ENCODE data around the gene DDA1.

DNA sequence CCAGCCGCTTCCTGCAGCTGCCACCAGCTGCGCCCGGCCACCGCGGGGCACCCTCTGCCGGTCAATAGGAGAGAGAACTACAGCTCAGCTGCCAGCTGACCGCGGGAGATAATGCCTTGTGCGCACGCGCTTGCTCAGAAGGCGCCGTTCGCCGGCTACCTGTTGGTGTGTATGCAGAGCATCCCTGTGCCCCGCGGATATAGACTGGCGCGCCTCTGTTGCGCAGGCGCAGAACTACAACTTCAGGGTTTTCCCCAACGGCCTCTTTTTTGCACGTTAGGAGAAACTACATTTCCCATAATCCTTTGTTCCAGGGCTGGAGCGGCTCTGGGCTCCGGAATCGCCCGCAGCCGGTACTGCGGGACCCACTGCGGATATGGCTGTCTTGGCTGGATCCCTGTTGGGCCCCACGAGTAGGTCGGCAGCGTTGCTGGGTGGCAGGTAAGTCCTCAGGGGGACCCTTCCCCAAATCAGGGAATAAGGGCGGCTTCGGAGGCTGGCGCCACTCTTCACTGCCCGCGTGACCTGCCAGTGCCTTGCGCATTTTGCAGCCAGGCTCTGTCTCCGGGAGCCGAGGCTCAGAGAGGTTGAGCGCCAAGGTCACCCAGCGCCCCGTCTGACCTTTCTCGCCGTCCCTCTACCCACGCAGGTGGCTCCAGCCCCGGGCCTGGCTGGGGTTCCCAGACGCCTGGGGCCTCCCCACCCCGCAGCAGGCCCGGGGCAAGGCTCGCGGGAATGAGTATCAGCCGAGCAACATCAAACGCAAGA is 3.7 kb upstream of the DDA1 start, which contains the start of gene MRPL34:
- TF ChIP-seq, protein P1, sequence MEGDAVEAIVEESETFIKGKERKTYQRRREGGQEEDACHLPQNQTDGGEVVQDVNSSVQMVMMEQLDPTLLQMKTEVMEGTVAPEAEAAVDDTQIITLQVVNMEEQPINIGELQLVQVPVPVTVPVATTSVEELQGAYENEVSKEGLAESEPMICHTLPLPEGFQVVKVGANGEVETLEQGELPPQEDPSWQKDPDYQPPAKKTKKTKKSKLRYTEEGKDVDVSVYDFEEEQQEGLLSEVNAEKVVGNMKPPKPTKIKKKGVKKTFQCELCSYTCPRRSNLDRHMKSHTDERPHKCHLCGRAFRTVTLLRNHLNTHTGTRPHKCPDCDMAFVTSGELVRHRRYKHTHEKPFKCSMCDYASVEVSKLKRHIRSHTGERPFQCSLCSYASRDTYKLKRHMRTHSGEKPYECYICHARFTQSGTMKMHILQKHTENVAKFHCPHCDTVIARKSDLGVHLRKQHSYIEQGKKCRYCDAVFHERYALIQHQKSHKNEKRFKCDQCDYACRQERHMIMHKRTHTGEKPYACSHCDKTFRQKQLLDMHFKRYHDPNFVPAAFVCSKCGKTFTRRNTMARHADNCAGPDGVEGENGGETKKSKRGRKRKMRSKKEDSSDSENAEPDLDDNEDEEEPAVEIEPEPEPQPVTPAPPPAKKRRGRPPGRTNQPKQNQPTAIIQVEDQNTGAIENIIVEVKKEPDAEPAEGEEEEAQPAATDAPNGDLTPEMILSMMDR (IDR thresholded peaks at IDR 0.05) = peak; percentile 68 to 98 (median 76)
- peak in 2 of 3 donors; percentile 98 for TF ChIP-seq POLR2AphosphoS5 (IDR thresholded peaks at IDR 0.05)
- peak; percentile 72 for TF ChIP-seq POLR2A (IDR thresholded peaks at IDR 0.05)

Measured in transverse colon (tissue), 4 donors.